ENCODE data around the gene ACIN1.

The ACIN1 gene

DNA sequence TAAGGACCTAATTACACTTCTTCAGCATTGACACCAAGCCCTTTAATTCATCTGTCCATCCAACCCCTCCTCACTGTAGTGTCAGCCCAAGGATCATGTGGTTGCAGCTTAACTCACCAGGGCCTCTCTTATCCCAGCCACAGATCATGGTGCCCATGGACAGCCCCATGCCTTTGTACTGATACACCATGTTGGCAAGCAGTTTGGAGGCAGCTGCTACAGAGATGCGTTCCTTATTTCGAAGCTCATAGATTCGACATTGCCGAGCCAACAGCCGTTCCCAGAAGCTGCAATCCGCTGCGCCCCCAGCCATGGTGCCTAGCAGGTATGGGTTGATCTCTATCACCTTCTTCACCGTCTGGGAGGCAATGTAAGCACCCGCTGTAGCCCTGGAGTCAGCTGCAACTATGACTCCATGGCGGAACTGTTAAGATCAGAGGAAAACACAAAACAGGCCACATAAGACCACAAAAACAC lies 61.6 kb downstream of the ACIN1 start:
- Histone ChIP-seq H3K79me2 (ENCODE audit: insufficient read depth, low read length) (peaks cover 32% of the 10 kb centered on the region), H3K4me3 (ENCODE audit: insufficient read depth, low read length, poor library complexity, severe bottlenecking) (no peak overlapping the region)

DNA sequence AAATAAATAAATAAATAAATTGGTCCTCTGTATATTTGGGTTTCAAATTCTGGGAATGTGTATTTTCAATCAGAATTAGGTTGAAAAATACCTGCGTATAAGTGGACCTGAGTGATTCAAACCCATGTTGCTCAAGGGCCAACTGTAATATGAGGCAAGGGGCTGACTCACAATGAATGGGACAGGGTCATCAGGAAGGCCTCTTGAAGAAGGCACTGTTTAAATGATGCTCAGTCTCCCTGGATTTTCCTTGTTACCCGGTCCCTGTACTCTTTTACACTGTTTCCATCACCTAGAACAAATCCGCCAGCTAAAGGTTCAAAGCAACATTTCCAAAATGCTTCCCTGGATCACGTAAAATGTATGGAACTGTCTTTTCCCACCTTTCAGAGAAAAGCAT lies 64.0 kb downstream of the ACIN1 start:
- Histone ChIP-seq H4K20me1 (ENCODE audit: low read depth, low read length) (no peaks in the 10 kb centered on the region), H3K36me3 (ENCODE audit: low read length) (peaks cover 9% of the 10 kb centered on the region), H3K27me3 (ENCODE audit: low read length) (no peaks in the 10 kb centered on the region), H3K9me2 (replicated peaks; ENCODE audit: insufficient read depth, low read length) (no peaks in the 10 kb centered on the region), H3K9me3 (ENCODE audit: insufficient read depth, low read length) (no peaks in the 10 kb centered on the region), H3K4me3 (ENCODE audit: insufficient read depth, low read length, poor library complexity, severe bottlenecking) (no peak overlapping the region), H2AFZ (ENCODE audit: low read depth, low read length, severe bottlenecking) (no peak overlapping the region), H3K79me2 (ENCODE audit: insufficient read depth, low read length) (peaks cover 36% of the 10 kb centered on the region), H3K4me2 (ENCODE audit: low read depth, low read length, poor library complexity, severe bottlenecking) (no peak overlapping the region), H3F3A (ENCODE audit: insufficient read depth) (peaks cover 5% of the 10 kb centered on the region; the same call in 1 of the 2 replicates), H3K9ac (ENCODE audit: low read length) (no peak overlapping the region), H3K27ac (ENCODE audit: low read depth, low read length) (no peak overlapping the region)
- TF ChIP-seq EZH2phosphoT487 (conservative IDR thresholded peaks at IDR 0.05; ENCODE audit: low read length), result no peak
- TF ChIP-seq, protein P1, sequence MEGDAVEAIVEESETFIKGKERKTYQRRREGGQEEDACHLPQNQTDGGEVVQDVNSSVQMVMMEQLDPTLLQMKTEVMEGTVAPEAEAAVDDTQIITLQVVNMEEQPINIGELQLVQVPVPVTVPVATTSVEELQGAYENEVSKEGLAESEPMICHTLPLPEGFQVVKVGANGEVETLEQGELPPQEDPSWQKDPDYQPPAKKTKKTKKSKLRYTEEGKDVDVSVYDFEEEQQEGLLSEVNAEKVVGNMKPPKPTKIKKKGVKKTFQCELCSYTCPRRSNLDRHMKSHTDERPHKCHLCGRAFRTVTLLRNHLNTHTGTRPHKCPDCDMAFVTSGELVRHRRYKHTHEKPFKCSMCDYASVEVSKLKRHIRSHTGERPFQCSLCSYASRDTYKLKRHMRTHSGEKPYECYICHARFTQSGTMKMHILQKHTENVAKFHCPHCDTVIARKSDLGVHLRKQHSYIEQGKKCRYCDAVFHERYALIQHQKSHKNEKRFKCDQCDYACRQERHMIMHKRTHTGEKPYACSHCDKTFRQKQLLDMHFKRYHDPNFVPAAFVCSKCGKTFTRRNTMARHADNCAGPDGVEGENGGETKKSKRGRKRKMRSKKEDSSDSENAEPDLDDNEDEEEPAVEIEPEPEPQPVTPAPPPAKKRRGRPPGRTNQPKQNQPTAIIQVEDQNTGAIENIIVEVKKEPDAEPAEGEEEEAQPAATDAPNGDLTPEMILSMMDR (IDR thresholded peaks at IDR 0.05; ENCODE audit: insufficient read depth, low read length, poor library complexity, severe bottlenecking), result no peak

More for the DNA sequence above, 61.6 kb downstream of the ACIN1 start:
- H3K36me3 ChIP-seq (ENCODE audit: low read length), result peaks cover 6% of the 10 kb centered on the region; the same call in 1 of the 2 replicates
- H3K9me3 ChIP-seq (ENCODE audit: insufficient read depth, low read length), result no peaks in the 10 kb centered on the region
- 0 out of 2 replicates have a peak overlapping the region, but pooled peaks have one; percentile 91 for H3K9ac ChIP-seq (ENCODE audit: low read length)
- no peaks in the 10 kb centered on the region for H4K20me1 ChIP-seq (ENCODE audit: low read depth, low read length)
- no peaks in the 10 kb centered on the region for H3K9me2 ChIP-seq (replicated peaks; ENCODE audit: insufficient read depth, low read length)
- H3K27me3 ChIP-seq (ENCODE audit: low read length), result no peaks in the 10 kb centered on the region
- TF ChIP-seq, protein P1 (IDR thresholded peaks at IDR 0.05; ENCODE audit: insufficient read depth, low read length, poor library complexity, severe bottlenecking), result no peak
- no peak overlapping the region for H2AFZ ChIP-seq (ENCODE audit: low read depth, low read length, severe bottlenecking)
- peaks cover 5% of the 10 kb centered on the region; the same call in 1 of the 2 replicates for H3F3A ChIP-seq (ENCODE audit: insufficient read depth)
- no peak overlapping the region for H3K27ac ChIP-seq (ENCODE audit: low read depth, low read length)
- H3K4me2 ChIP-seq (ENCODE audit: low read depth, low read length, poor library complexity, severe bottlenecking), result peak overlapping the region; percentile 58

DNA sequence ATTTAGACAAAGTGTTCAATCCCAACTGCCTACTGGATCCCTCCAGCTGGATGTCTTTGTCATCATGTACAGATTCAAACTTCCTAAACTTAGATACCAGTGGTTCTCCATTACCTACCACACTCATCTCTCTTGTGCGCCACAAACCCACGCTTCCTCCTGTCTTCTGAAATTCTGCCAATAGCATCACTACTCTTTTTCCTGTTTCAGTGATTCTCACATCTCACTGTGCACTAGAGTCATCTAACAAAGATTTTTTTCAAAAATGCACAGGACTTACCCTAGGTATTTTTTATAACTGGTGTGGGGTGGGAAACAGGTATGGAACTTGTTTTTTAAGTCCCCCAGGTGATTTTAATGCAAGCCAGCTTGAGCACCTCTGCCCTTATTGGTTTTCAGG lies 66.1 kb downstream of the ACIN1 start:
- no peak overlapping the region for H2AFZ ChIP-seq (ENCODE audit: low read depth, low read length, severe bottlenecking)
- H3K9me3 ChIP-seq (ENCODE audit: insufficient read depth, low read length), result no peaks in the 10 kb centered on the region
- H3K27ac ChIP-seq (ENCODE audit: low read depth, low read length), result no peak overlapping the region
- peaks cover 11% of the 10 kb centered on the region for H3K36me3 ChIP-seq (ENCODE audit: low read length)
- H3K9ac ChIP-seq (ENCODE audit: low read length), result no peak overlapping the region
- H4K20me1 ChIP-seq (ENCODE audit: low read depth, low read length), result no peaks in the 10 kb centered on the region
- peaks cover 28% of the 10 kb centered on the region for H3K79me2 ChIP-seq (ENCODE audit: insufficient read depth, low read length)
- no peaks in the 10 kb centered on the region for H3K27me3 ChIP-seq (ENCODE audit: low read length)
- no peak overlapping the region for H3K4me3 ChIP-seq (ENCODE audit: insufficient read depth, low read length, poor library complexity, severe bottlenecking)
- no peak overlapping the region for H3K4me2 ChIP-seq (ENCODE audit: low read depth, low read length, poor library complexity, severe bottlenecking)
- peaks cover 5% of the 10 kb centered on the region; the same call in 1 of the 2 replicates for H3F3A ChIP-seq (ENCODE audit: insufficient read depth)
- H3K9me2 ChIP-seq (replicated peaks; ENCODE audit: insufficient read depth, low read length), result no peaks in the 10 kb centered on the region
- TF ChIP-seq, protein P1 (IDR thresholded peaks at IDR 0.05; ENCODE audit: insufficient read depth, low read length, poor library complexity, severe bottlenecking), result no peak
- no peak for TF ChIP-seq EZH2phosphoT487 (conservative IDR thresholded peaks at IDR 0.05; ENCODE audit: low read length)
